CD4-positive, alpha-beta T cell treated with Interleukin-12 subunit alpha and Interleukin-12 subunit beta, for 1 hour (primary cell): Measurements from ENCODE around the gene SLC39A13.

Experiments used
- DNase-seq: peaks from one replicate; pipeline ENCODE4 v3.0.0-alpha.2; 2020

The SLC39A13 gene

DNA sequence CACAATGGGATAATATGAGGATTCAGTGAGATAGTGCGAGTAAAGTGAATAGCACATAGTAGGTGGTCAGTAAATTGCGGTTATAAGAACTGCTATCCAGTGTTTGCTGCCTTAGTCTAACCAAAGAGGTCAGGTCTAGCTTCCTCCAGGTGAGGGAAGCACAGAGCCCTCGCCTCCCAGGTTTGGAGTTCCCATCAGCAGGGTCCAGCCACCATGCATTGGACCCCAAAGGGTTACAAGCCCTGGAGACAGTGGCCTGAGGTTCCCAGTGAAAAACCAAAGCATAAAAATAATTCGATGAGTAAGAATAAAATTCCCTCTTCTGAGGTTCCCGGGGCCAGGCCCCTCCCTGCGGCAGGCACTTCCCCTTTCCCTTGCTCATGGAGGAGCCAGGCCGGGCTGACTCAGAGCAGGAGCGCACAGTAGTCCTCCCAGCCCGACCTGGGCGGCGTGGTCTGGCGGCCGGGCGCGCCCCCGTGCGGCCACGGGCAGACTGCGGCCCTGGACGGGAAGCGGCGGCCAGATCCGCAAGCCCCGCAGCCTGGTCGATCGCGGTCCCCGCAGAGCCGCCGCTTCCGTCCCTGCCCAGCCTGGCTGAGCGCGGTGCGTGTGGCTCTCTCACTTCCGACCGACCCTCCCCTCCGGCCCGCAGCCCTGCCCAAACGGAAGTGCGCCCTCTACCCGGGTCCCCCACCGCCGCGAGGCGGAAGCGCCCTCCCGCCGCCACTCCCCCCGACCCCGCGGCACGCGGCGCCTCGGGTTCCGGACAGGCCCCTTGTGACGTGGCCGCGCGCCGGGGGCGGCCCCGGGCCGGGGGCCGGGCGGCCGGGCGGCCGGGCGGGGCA is at the start of gene SLC39A13:
SLC39A13 (plus strand) TSS at position 845 of the 845 bp plus-strand sequence. CDS start 1,505 bp downstream, outside the sequence.
- DNase-seq, result peak; percentile 94

- DNase-seq, result no peak
These were observed 49.7 kb upstream of the SLC39A13 start for GRCh38 chr11:47358731-47359051.

GRCh38 chr11:47359162-47359561 is 49.2 kb upstream of the SLC39A13 start:
- no peak for DNase-seq

- no peak for DNase-seq
These were observed 48.8 kb upstream of the SLC39A13 start for GRCh38 chr11:47359586-47359985.

- no peak for DNase-seq
These were observed 48.0 kb upstream of the SLC39A13 start for GRCh38 chr11:47360341-47360740.

DNA sequence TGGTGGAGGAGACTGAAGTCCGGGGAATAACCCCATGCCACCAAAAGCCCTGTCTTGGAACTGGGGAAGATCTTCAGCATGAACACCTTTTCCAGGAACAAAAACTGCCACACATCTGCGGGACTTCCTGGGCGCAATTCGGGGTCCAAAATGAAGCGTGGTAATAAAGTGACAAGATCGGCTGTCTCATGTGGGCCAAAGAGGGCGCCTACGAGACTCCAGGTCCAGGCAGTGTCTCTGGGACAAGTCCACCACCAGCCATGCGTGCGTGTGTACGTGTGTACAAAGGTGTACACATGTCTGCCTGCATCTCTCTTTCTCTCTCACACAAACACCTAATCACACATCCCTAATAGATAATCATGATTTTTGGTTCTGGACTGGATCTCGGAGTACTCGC is 47.0 kb upstream of the SLC39A13 start:
- DNase-seq, result no peak

GRCh38 chr11:47366020-47366490 is 42.3 kb upstream of the SLC39A13 start:
- no peak for DNase-seq

GRCh38 chr11:47369676-47370075 is 38.7 kb upstream of the SLC39A13 start:
- no peak for DNase-seq

- DNase-seq, result no peak
These were observed 36.0 kb upstream of the SLC39A13 start for GRCh38 chr11:47372422-47372821.

GRCh38 chr11:47373876-47374719 is 34.3 kb upstream of the SLC39A13 start:
- DNase-seq, result peak; percentile 84

DNA sequence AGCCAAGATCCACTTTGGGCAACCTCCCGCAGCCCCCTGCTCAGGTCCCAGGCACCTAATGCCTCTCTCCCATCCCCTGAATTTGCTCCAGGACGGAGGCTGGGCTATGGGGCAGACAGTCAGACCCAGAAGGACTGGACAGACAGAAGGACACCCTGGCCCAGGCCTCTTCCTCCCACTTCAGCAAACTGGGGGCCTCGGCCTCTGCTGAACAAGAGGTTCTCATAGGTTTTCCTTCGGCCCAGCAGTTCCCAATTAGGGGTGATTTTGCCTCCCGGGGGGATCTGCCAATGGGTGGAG is 33.7 kb upstream of the SLC39A13 start:
- DNase-seq, result no peak

DNA sequence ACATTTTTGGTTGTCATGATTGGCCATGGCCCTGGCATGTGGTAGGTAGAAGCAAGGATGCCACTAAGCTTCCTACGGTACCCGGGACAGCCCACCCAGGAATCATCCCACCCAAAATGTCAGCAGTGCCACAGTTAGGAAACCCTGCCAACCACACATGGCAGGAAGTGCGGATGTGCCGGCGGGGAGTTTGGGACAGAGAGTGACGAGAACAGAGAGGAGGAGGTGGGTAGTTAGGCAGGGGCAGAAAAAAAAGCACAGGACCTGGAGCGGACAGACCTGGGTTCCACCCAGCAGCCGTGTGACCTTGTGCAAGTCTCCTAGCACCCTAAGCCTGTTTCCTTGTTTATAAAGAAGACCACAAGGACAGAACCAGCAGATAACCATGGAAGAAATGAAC is 33.4 kb upstream of the SLC39A13 start:
- no peak for DNase-seq

DNA sequence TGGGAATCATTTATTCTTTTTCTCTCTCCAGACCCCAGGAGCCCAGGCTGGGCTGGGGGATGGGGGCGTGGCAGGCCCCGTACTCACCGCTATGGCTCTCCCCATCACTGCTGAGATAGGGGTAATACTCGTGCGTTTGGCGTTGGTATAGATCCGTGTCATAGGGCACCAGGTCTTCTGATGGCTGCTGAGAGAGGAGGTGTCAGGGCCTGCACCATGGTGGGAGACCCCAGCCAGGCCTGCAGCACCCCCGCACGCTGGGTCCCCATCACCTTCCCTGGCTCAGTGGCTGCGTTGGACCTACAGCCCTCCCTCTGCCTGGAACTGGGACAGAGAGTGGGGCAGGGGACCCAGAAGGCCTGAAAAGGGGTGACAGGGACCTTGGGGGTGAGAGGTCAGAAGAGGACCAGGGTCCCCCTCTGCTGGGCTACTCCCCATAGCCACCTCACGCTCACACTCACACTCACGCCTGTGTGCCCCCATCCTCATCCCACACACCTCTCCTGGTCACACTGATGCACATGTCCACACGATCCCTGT is 32.8 kb upstream of the SLC39A13 start:
- no peak for DNase-seq

DNA sequence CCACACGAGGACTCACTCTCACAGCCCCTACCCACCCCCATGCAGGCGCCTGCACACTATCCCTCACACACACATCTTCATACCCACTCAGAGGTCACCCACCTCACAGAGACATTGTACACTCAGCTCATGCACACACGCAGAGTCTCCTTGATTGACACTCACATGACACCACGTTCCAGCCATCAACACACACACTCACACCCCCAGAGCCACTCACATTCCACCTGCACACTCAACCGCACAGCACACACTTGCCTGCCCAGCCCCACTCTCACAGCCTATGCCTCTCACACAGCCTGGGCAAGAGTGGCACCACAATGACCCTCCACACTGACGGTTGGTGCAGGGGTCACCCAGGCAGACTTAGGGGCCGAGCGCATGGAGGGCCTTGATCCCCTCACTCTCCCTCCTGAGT is 32.3 kb upstream of the SLC39A13 start:
- no peak for DNase-seq

DNA sequence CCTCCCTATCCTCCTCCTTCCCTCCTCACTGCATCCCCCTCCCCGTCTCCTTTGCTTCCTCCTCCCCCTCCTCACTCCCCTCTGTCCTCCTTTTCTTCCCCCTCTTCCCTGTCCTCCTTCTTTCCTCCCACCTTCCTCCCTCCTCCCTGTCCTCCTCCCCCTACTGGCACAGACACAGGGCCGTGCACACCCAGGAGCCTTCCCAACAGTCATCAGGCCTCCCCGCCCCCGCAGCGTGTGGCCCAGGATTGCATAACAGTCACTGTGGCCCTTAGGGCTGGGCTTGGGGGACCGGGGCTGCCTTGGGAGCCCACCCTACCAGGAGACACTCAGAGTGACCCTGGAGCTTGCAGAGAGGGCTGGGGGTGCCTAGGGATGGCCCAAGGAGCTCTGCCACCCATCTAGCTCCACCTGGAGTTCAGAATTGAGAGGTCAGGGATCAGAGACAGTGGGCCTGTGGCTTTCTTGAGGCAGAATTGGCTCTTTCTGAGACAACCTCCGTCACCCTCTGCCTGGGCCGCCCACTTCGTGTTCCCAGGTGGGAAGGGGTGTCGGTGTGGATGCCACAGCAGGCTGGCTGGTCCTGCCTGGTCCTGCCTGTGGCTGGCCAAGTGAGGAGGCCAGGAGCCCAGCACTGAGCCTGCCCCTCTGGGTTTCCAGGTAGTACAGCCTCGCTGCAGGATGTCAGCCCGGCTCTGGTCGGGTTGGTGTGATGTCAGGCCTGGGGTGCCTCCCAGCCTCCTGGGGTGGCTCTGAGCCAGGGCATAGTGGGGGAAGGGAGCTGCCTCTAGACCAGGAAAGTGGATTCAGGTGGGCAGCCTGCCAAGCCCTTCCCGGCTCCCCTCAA is 31.6 kb upstream of the SLC39A13 start:
- DNase-seq, result no peak

DNA sequence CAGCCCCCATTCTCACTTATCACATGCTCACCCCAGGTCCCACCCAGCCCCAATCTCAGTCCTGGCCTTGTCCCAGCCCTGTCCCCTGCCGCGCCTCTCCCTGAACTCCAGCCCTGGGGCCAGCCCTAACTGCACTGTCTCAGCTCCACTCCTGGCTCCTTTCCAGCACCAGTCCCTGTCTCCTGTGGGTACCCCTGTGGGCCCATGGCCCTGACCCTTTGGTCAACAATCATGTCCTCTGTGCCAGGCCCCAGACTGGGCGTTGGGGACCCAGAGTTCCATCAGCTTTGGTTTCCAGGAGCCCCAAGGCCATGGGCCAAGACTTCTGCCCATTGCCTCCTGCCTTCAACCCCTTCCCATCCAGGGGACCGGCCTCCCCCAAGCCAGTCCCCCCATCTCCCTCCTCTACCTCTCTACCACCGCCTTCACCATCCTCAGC is 30.8 kb upstream of the SLC39A13 start:
- DNase-seq, result no peak

GRCh38 chr11:47378010-47378835 is 30.2 kb upstream of the SLC39A13 start, which contains the start of gene SPI1:
Gene SPI1 (minus strand): TSS chr11:47378547. CDS start chr11:47378353, 194 bp downstream.
- DNase-seq, result no peak

GRCh38 chr11:47378836-47379170 is 29.6 kb upstream of the SLC39A13 start:
- DNase-seq, result no peak

- no peak for DNase-seq
These were observed 29.1 kb upstream of the SLC39A13 start for GRCh38 chr11:47379317-47379716.

DNA sequence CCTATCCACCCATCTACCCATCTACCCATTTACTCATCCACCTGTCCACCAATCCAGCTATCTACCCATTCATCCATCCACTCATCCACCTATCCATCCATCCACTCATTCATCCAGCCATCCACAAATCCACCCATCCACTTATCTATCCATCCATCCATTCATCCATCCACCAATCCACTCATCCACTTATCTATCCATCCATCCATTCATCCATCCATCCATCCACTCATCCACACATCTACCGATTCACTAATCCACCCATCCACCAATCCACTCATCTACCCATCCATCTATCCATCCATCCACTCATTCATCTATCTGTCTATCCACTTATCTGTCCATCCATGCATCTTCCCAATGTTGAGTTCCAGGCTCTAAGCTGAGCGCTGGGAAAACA is 28.3 kb upstream of the SLC39A13 start:
- DNase-seq, result no peak

GRCh38 chr11:47383071-47383470 is 25.3 kb upstream of the SLC39A13 start:
- no peak for DNase-seq

DNA sequence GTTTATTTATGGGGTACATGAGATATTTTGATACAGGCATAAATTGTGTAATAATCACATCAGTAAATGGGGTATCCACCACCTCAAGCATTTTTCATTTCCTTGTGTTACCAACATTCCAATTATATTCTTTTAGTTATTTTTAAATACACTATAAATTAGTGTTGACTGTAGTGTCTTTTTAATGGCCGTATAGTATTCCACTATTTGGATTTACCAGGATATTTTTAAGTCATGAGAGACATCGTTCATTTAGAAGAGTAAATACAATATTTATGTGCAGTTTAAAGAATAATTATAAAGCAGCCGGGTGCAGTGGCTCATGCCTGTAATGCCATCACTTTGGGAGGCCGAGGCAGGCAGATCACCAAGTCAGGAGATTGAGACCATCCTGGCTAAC is 23.9 kb upstream of the SLC39A13 start:
- no peak for DNase-seq
